Measurements from ENCODE around the gene PSMC5.
"Not testable (repeated sequence)": the region's sequence is repeated elsewhere in the genome, so short reads cannot be mapped to it uniquely, and the experiment has no call there.

Gene PSMC5

GRCh38 chr17:63853260-63853659 is 26.0 kb downstream of the PSMC5 start:
- no peak for TF ChIP-seq CTCF (IDR thresholded peaks at IDR 0.05; ENCODE audit: low read depth, low read length)
- no peaks in the 10 kb centered on the region for H3K36me3 ChIP-seq
- no peaks in the 10 kb centered on the region for H3K4me1 ChIP-seq
- H3K9me3 ChIP-seq, result no peaks in the 10 kb centered on the region
- no peak overlapping the region for H3K4me3 ChIP-seq (ENCODE audit: low read depth, low read length)
- DNase-seq, result no peak
- no peaks in the 10 kb centered on the region for H3K27me3 ChIP-seq

GRCh38 chr17:63854709-63855108 is 27.5 kb downstream of the PSMC5 start:
- TF ChIP-seq CTCF (IDR thresholded peaks at IDR 0.05; ENCODE audit: low read depth, low read length), result no peak
- no peak for DNase-seq

GRCh38 chr17:63855185-63855584 is 28.0 kb downstream of the PSMC5 start:
- no peak for TF ChIP-seq CTCF (IDR thresholded peaks at IDR 0.05; ENCODE audit: low read depth, low read length)
- no peaks in the 10 kb centered on the region for H3K36me3 ChIP-seq
- DNase-seq, result no peak
- H3K27me3 ChIP-seq, result no peaks in the 10 kb centered on the region; the same call in 1 of the 2 replicates
- H3K9me3 ChIP-seq, result no peaks in the 10 kb centered on the region
- no peaks in the 10 kb centered on the region for H3K4me1 ChIP-seq
- H3K4me3 ChIP-seq (ENCODE audit: low read depth, low read length), result no peak overlapping the region

More at GRCh38 chr17:63854709-63855108, 27.5 kb downstream of the PSMC5 start:
- H3K36me3 ChIP-seq, result no peaks in the 10 kb centered on the region
- no peaks in the 10 kb centered on the region for H3K9me3 ChIP-seq
- no peaks in the 10 kb centered on the region for H3K4me1 ChIP-seq
- no peaks in the 10 kb centered on the region for H3K27me3 ChIP-seq
- no peak overlapping the region for H3K4me3 ChIP-seq (ENCODE audit: low read depth, low read length)

- H3K4me3 ChIP-seq (ENCODE audit: low read depth, low read length); H3K27me3 ChIP-seq; DNase-seq; H3K4me1 ChIP-seq; H3K36me3 ChIP-seq; H3K9me3 ChIP-seq: not testable (repeated sequence)
Measured at GRCh38 chr17:63856425-63856824, 29.2 kb downstream of the PSMC5 start.

- Histone ChIP-seq H3K27me3 (no peaks in the 10 kb centered on the region; the same call in 1 of the 2 replicates), H3K4me3 (ENCODE audit: low read depth, low read length) (no peak overlapping the region), H3K36me3 (no peaks in the 10 kb centered on the region), H3K4me1 (no peaks in the 10 kb centered on the region), H3K9me3 (no peaks in the 10 kb centered on the region)
- no peak for TF ChIP-seq CTCF (IDR thresholded peaks at IDR 0.05; ENCODE audit: low read depth, low read length)
- DNase-seq, result no peak
Measured at GRCh38 chr17:63859257-63859656, 32.0 kb downstream of the PSMC5 start.

- not testable (repeated sequence) for DNase-seq; H3K4me3 ChIP-seq (ENCODE audit: low read depth, low read length); H3K9me3 ChIP-seq; H3K27me3 ChIP-seq; H3K36me3 ChIP-seq; H3K4me1 ChIP-seq
- TF ChIP-seq CTCF (IDR thresholded peaks at IDR 0.05; ENCODE audit: low read depth, low read length), result peak; percentile 35; the same call in 1 of the 2 replicates
Measured at GRCh38 chr17:63866625-63867024, 39.4 kb downstream of the PSMC5 start.

All from BE2C (cell line).